Tibial nerve (tissue), 3 donors: ENCODE data around the gene ATF2.

Experiments
- CTCF ChIP-seq, 5 experiments: fragments of 200-600 bp in 3 of 5; fragments of 450-650 bp in 2 of 5; sonication (generic) in 3 of 5; IDR thresholded peaks; one replicate each; pipeline ENCODE4 v1.5.1; 2016 to 2019; ENCODE audit warnings: antibody characterized with exemption in 5 of 5, mild to moderate bottlenecking in 3 of 5, moderate library complexity in 2 of 5
- POLR2A ChIP-seq, 2 donors: fragments of 450-650 bp; IDR thresholded peaks; one replicate each; pipeline ENCODE4 v1.6.1; 2017; ENCODE audit warnings: antibody characterized with exemption in 2 of 2, mild to moderate bottlenecking in 2 of 2, moderate library complexity in 2 of 2

DNA sequence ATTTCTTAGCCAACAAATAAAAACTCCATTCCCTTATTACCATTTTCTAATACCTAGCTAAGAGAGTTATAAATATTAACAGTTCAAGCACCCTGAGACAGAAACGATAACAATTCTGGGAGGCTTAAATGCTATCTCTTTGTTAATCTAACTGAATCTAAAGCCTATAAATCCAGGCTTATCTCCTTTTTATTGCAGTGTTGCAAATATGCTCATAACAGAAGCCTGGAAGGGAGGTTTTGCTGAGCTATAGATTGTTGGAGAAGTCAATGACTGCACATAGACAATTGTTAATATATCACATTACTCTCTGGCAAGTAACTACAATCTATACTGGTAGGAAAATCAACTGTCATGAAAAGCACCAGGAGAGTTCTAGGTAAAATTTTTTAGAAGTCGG is 30.2 kb downstream of the ATF2 start:
- no peak for TF ChIP-seq CTCF (IDR thresholded peaks at IDR 0.05)
- TF ChIP-seq POLR2A (IDR thresholded peaks at IDR 0.05): no peak
